Thoracic aorta (tissue), 2 donors: ENCODE measurements around the gene GLOD4. TPM values are rescaled to one million over a fixed set of nuclear protein-coding genes. Genes with fewer than 3 reads are reported as not detected.
A peak's percentile ranks its signal among the peaks of the same experiment; 100 is the strongest.
"Not testable (repeated sequence)": the region's sequence is repeated elsewhere in the genome, so short reads cannot be mapped to it uniquely, and the experiment has no call there.

ENCODE experiments used
- ATAC-seq: fragments of 150-250 bp; one replicate; pipeline ENCODE4 v1.8.0; 2017; ENCODE audit warnings: low read depth; ENCODE audit not compliant: insufficient number of reproducible peaks, low FRiP score
- DNase-seq: peaks from one replicate; pipeline ENCODE4 v3.0.0-alpha.2; 2020; ENCODE audit warnings: low spot score
- H3K27ac ChIP-seq, 2 donors: fragments of 200-600 bp; sonication (generic); 1 replicate in 1 of 2; 2 replicates in 1 of 2; pipeline ENCODE4 v1.5.1; 2016; ENCODE audit warnings: mild to moderate bottlenecking in 2 of 2, moderate library complexity in 2 of 2
- H3K27me3 ChIP-seq: fragments of 200-600 bp; sonication (generic); replicated peaks from 2 replicates; pipeline ENCODE4 v1.6.0; 2016; ENCODE audit warnings: mild to moderate bottlenecking; ENCODE audit not compliant: insufficient read depth
- H3K36me3 ChIP-seq: fragments of 200-600 bp; sonication (generic); one replicate; pipeline ENCODE4 v1.5.1; 2016
- H3K4me1 ChIP-seq, 2 donors: fragments of 200-600 bp; sonication (generic); 1 replicate in 1 of 2; 2 replicates in 1 of 2; pipeline versions ENCODE4 v1.5.1 to v1.6.0; 2016; ENCODE audit warnings: low read depth in 2 of 2, mild to moderate bottlenecking in 1 of 2; ENCODE audit not compliant: control insufficient read depth in 1 of 2
- H3K4me3 ChIP-seq: fragments of 200-600 bp; sonication (generic); 2 replicates; pipeline ENCODE4 v1.5.1; 2016; ENCODE audit warnings: mild to moderate bottlenecking
- H3K9me3 ChIP-seq: fragments of 200-600 bp; sonication (generic); 2 replicates; pipeline ENCODE4 v1.5.1; 2016
- CTCF ChIP-seq: fragments of 200-600 bp; sonication (generic); IDR thresholded peaks from one replicate; pipeline ENCODE4 v1.5.1; 2019; ENCODE audit warnings: antibody characterized with exemption
- total RNA-seq, 2 donors: library from RNA; depleted of rRNA; stranded (reverse); fragments of >200 nt; gene quantifications; one replicate each; pipeline versions ENCODE4 v1.1.0 to v1.2.3, GENCODE V29; 2016

Gene GLOD4
- total RNA-seq = 10 to 100 TPM; 28.7 to 47.4 TPM

- peaks cover 18 to 25% of the 10 kb centered on the region in 2 donors for H3K4me1 ChIP-seq
- H3K27me3 ChIP-seq = no peaks in the 10 kb centered on the region
- ATAC-seq (peak; percentile 94), DNase-seq (peak; percentile 81)
- peak within 1 kb of the TSS; percentile 82 for H3K4me3 ChIP-seq
- H3K36me3 ChIP-seq = peaks cover 15% of the 10 kb centered on the region
- H3K9me3 ChIP-seq = no peaks in the 10 kb centered on the region
- peak; percentile 26 for TF ChIP-seq CTCF
- peak within 1 kb of the TSS; percentile 62 to 80 for H3K27ac ChIP-seq
Measured at GRCh38 chr17:781805-782731, at the start of gene GLOD4, which contains the start of gene MRM3. Gene GLOD4, minus strand, starts transcription at chr17:782280. Its CDS starts 25 bp downstream, at chr17:782255. Gene MRM3, plus strand, starts transcription at chr17:782353. Its CDS starts 26 bp downstream, at chr17:782379.

GRCh38 chr17:830950-831349 lies 48.9 kb upstream of the GLOD4 start:
- no peaks in the 10 kb centered on the region for H3K27me3 ChIP-seq
- no peak for DNase-seq
- TF ChIP-seq CTCF = no peak
- H3K27ac ChIP-seq = no peak overlapping the region
- no peak overlapping the region for H3K4me3 ChIP-seq
- no peak for ATAC-seq
- no peaks in the 10 kb centered on the region for H3K36me3 ChIP-seq
- H3K4me1 ChIP-seq = peaks cover 0 to 5% of the 10 kb centered on the region in 2 donors
- H3K9me3 ChIP-seq = no peaks in the 10 kb centered on the region

- no peaks in the 10 kb centered on the region for H3K27me3 ChIP-seq
- no peaks in the 10 kb centered on the region for H3K9me3 ChIP-seq
- peaks cover 0 to 5% of the 10 kb centered on the region in 2 donors for H3K4me1 ChIP-seq
- no peak overlapping the region for H3K4me3 ChIP-seq
- H3K27ac ChIP-seq = no peak overlapping the region
- TF ChIP-seq CTCF = no peak
- DNase-seq (no peak), ATAC-seq (no peak)
- H3K36me3 ChIP-seq = no peaks in the 10 kb centered on the region
Measured at GRCh38 chr17:830381-830780, 48.3 kb upstream of the GLOD4 start.

GRCh38 chr17:829614-830013 lies 47.5 kb upstream of the GLOD4 start:
- H3K4me1 ChIP-seq, H3K4me3 ChIP-seq, H3K36me3 ChIP-seq, H3K27me3 ChIP-seq, H3K9me3 ChIP-seq, DNase-seq, ATAC-seq, H3K27ac ChIP-seq: not testable (repeated sequence)

GRCh38 chr17:828761-829160 lies 46.7 kb upstream of the GLOD4 start:
- Histone ChIP-seq H3K4me1 (no peaks in the 10 kb centered on the region), H3K36me3 (no peaks in the 10 kb centered on the region), H3K9me3 (no peaks in the 10 kb centered on the region), H3K27me3 (no peaks in the 10 kb centered on the region), H3K27ac (no peak overlapping the region), H3K4me3 (no peak overlapping the region)
- ATAC-seq (no peak), DNase-seq (no peak)
- no peak for TF ChIP-seq CTCF
